HG02642 (cell line): ENCODE measurements around the gene SLC25A47.

ENCODE experiments used
- ATAC-seq: cut with Tn5 transposase; IDR thresholded peaks from one replicate; pipeline ENCODE4 v1.9.1; 2021; ENCODE audit warnings: mild to moderate bottlenecking; ENCODE audit not compliant: unreplicated experiment, poor library complexity

SLC25A47 gene

GRCh38 chr14:100374270-100374669 lies 51.1 kb downstream of the SLC25A47 start:
- ATAC-seq = no peak

- ATAC-seq = no peak
Measured at GRCh38 chr14:100374876-100375265, 51.7 kb downstream of the SLC25A47 start.

GRCh38 chr14:100375266-100375962 lies 52.3 kb downstream of the SLC25A47 start:
- ATAC-seq = peak; percentile 43

GRCh38 chr14:100375963-100376735 lies 53.0 kb downstream of the SLC25A47 start, which contains the start of gene WDR25:
Gene WDR25 (plus strand): TSS chr14:100376485.
- ATAC-seq = peak; percentile 87

GRCh38 chr14:100376751-100377171 lies 53.6 kb downstream of the SLC25A47 start:
- ATAC-seq = no peak
